Testis (tissue), 3 donors: ENCODE results near the gene ZNF300. TPM values are rescaled to one million over a fixed set of nuclear protein-coding genes. Genes with fewer than 3 reads are reported as not detected.

Experiments used
- DNase-seq: peaks from one replicate; pipeline ENCODE4 v3.0.0-alpha.2; 2019
- H3K27ac ChIP-seq, 2 donors: fragments of 200-600 bp; sonication (generic); one replicate each; pipeline ENCODE4 v1.5.1; 2019
- H3K27me3 ChIP-seq: fragments of 200-600 bp; sonication (generic); one replicate; pipeline ENCODE4 v1.5.1; 2019
- H3K36me3 ChIP-seq: fragments of 200-600 bp; sonication (generic); one replicate; pipeline ENCODE4 v1.5.1; 2017; ENCODE audit warnings: low read depth; ENCODE audit errors: missing control alignments
- H3K4me1 ChIP-seq: fragments of 200-600 bp; sonication (generic); one replicate; pipeline ENCODE4 v1.5.1; 2019
- H3K4me3 ChIP-seq, 2 donors: fragments of 200-600 bp; sonication (generic); one replicate each; pipeline ENCODE4 v1.5.1; 2017 to 2019
- H3K9me3 ChIP-seq: fragments of 200-600 bp; sonication (generic); one replicate; pipeline ENCODE4 v1.5.1; 2017
- CTCF ChIP-seq, 3 experiments: fragments of 450-650 bp in 2 of 3; fragments of 200-600 bp in 1 of 3; sonication (generic) in 1 of 3; IDR thresholded peaks; one replicate each; pipeline ENCODE4 v1.5.1; 2016 to 2019; ENCODE audit warnings: antibody characterized with exemption in 3 of 3, mild to moderate bottlenecking in 2 of 3, moderate library complexity in 1 of 3
- POLR2A ChIP-seq: fragments of 450-650 bp; IDR thresholded peaks from one replicate; pipeline ENCODE4 v1.6.1; 2017; ENCODE audit warnings: antibody characterized with exemption, mild to moderate bottlenecking, moderate library complexity
- WGBS, 2 donors: methylation state at CpG; one replicate each; pipeline ENCODE4 v1.1.5; 2018; 5-methylcytosine and 5-hydroxymethylcytosine counted together
- intact Hi-C: fragments of 100-400 bp; cut with DNase I; formaldehyde crosslinking; loops from one replicate; pipeline ENCODE4 v1.15.1; 2023; ENCODE audit warnings: low total_unique reads
- polyA plus RNA-seq: library from polyadenylated mRNA; stranded (reverse); fragments of 350-450 nt; fragmentation: Illumina TruSeq; extraction: RNeasy Lipid Tissue Mini Kit (QIAGEN cat#74804); gene quantifications from one replicate; pipeline ENCODE4 v1.2.3, GENCODE V29; 2014; ENCODE audit warnings: low read depth, low replicate concordance; ENCODE audit not compliant: insufficient read depth
- total RNA-seq, 2 donors: library from RNA; depleted of rRNA; stranded (reverse); fragments of >200 nt; gene quantifications; one replicate each; pipeline ENCODE4 v1.2.3, GENCODE V29; 2016

ZNF300 gene
- total and polyA plus RNA-seq, 3 donors from 2014 or later, result 8.3 to 15.8 (median 13.2) TPM

DNA sequence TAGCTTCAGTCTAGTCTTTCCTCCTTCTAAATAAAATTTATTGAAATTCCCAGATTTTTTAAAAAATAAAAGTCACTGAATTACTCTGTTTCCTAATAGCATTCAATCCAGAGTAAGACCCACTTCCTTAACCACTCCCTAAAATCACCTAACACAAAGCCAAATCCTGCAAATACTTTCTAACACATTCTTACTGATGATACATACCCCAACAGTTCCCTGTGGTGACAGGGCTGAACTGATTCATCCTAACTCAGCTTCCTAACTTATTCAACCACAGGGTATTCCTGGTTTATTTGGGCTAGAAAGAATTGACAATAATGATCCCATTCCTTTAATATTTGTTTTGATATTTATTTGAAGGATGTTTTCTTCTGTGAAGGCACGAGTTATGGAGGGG lies 40.7 kb upstream of the ZNF300 start:
- no peak for DNase-seq
- intact Hi-C loops, result no loop called here
- 63 to 64% methylated on average over 1 of the region's 1 CpG for WGBS, 2 donors
- Histone ChIP-seq H3K27me3 (no peaks in the 10 kb centered on the region), H3K27ac (peak overlapping the region; percentile 91 to 93), H3K9me3 (no peaks in the 10 kb centered on the region), H3K36me3 (no peaks in the 10 kb centered on the region), H3K4me1 (no peaks in the 10 kb centered on the region), H3K4me3 (peak overlapping the region in 1 of 2 donors; percentile 71)
- TF ChIP-seq POLR2A (no peak), CTCF (IDR thresholded peaks at IDR 0.05) (no peak)

GRCh38 chr5:150931368-150931965 lies 26.7 kb upstream of the ZNF300 start:
- DNase-seq, result no peak
- no peak for TF ChIP-seq CTCF (IDR thresholded peaks at IDR 0.05)
- TF ChIP-seq POLR2A, result no peak
- H3K27me3 ChIP-seq, result no peaks in the 10 kb centered on the region
- intact Hi-C loops, result no loop called here
- no peaks in the 10 kb centered on the region for H3K4me1 ChIP-seq
- H3K4me3 ChIP-seq, result no peak overlapping the region
- H3K36me3 ChIP-seq, result no peaks in the 10 kb centered on the region
- H3K27ac ChIP-seq, result no peak overlapping the region
- H3K9me3 ChIP-seq, result no peaks in the 10 kb centered on the region

GRCh38 chr5:150918613-150919012 lies 13.8 kb upstream of the ZNF300 start:
- H3K4me3 ChIP-seq, result no peak overlapping the region
- no peaks in the 10 kb centered on the region for H3K9me3 ChIP-seq
- no peaks in the 10 kb centered on the region for H3K4me1 ChIP-seq
- no peaks in the 10 kb centered on the region for H3K36me3 ChIP-seq
- DNase-seq, result no peak
- TF ChIP-seq CTCF (IDR thresholded peaks at IDR 0.05) (no peak), POLR2A (no peak)
- intact Hi-C loops, result no loop called here
- 73 to 77% methylated on average over 2 of the region's 2 CpGs for WGBS, 2 donors
- no peaks in the 10 kb centered on the region for H3K27me3 ChIP-seq
- H3K27ac ChIP-seq, result no peak overlapping the region

GRCh38 chr5:150912312-150912814 lies 7.6 kb upstream of the ZNF300 start:
- WGBS, 2 donors, result 89 to 96% methylated on average over 2 of the region's 2 CpGs

More at GRCh38 chr5:150912312-150912814, 7.6 kb upstream of the ZNF300 start:
- Histone ChIP-seq H3K27ac (no peak overlapping the region), H3K36me3 (no peaks in the 10 kb centered on the region), H3K9me3 (no peaks in the 10 kb centered on the region), H3K4me1 (no peaks in the 10 kb centered on the region), H3K27me3 (no peaks in the 10 kb centered on the region), H3K4me3 (no peak overlapping the region)
- intact Hi-C loops, result no loop called here
- DNase-seq, result no peak
- TF ChIP-seq POLR2A (no peak), CTCF (IDR thresholded peaks at IDR 0.05) (no peak)
